CD4-positive, alpha-beta T cell treated with Interleukin-1 beta for 1 hour (primary cell): ENCODE results near the gene LHFPL2.
"Not testable (repeated sequence)": the region's sequence is repeated elsewhere in the genome, so short reads cannot be mapped to it uniquely, and the experiment has no call there.

Experiments used
- DNase-seq, 2 donors: peaks; one replicate each; pipeline ENCODE4 v3.0.0-alpha.2; 2020 to 2022

LHFPL2 gene

DNA sequence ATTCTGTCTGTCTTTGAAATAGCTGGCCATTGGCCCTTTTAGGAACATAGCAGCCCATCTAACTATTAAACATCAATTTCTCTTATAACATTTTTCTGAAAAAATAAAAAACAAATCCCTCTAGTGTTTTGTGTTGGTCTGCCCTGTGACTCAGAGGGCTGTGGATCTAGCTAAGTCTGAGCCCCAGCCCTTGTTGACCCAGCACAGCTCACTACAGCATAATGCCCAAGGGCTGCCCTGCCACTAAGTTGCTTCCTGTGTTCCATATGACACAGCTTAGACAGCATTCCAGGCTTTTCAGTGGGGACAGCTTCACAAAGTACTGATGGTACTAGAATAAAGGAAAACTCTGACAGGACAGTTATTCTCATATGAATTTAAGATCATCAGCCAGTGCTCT lies 152.2 kb downstream of the LHFPL2 start:
- DNase-seq, result no peak

DNA sequence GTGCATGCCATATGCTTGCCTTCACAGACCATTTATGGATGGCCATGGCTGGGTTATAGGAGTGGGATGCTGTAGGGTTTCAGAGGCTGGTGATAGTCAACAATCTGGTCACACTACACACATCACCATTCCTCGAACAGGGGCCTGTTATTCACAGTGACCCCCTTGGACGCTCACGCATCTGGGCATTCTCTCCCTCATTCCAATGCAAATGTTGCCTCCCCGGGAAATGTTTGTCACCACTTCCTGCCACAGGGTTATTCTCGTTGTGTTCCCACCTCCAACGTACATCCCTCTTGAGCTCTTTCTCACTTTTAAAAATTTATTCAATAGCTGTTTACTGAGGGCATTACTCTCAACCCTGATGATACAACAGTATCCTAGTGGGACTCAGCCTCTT lies 152.8 kb downstream of the LHFPL2 start:
- DNase-seq, result no peak

DNA sequence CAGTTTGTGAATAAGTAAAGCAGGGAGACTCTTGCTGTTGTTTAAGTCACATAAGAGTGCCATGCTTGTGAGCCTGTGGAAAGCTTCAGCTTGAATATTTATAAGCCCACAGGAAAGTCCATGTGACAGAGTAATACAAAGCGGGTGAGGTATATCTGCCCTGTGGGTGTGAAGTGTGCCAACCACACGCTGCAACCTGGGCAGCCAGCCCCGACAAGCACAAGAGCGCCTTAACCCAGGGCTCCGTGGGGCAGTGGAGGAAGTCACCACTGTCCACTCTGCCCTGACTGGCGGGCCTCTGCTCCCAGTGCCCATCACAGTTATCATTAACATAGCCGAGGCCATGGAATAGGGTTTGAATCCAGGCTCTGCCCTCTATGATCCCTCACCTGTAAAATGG lies 155.9 kb downstream of the LHFPL2 start:
- DNase-seq, result no peak

DNA sequence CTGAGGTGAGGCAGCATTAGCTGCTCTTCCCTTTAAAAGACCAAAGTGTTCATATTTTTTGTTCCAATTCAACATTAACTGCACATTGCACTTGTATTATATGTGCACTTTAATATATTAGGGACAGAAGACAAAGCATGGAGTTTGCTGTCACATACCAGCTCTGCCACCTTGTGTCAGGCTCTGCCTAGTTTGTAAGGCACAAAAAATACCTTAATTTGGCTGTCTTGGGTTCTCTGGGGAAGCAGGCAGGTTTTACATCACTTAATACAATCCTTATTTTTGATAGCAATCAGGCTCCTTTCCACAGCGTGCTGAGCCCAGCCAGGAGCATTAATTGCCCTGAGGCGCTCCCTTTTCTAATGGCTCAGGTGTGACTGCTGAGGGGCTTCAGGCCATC lies 156.3 kb downstream of the LHFPL2 start:
- no peak for DNase-seq

DNA sequence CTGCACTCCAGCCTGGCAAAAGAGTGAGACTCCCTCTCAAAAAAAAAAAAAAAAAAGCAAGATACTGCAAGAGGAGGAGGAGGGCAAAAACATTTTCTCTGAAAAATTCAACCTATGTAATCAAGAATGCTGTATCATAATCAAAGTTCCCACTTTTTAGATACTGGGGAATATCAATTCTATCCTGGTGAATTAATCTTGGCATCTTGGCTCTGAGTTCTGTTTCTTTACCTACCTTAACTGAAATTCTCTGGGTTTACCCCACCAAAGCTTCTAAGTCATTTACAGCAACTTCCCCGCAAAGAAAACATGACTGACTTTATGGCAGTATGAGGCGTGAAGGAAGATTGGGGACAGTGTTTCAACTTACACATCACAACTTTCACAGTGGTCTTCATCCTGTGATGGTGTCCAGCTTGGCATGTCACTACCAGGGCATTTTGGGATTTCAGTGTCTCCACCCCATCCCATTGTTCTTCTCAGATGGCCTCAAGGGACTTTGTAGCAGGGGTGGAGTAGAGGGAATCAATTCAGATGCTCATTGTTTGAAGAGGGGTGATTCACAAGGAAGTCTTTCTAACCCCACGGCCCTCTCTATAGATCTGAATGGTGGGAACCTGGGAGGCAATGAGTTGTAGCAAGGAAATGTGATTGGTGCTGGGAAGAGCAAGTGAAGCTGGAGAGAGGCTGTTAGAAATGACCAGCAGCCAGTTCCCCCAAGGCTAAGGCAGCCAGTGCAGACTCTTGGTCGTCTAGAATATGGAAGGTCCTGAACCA lies 157.7 kb downstream of the LHFPL2 start:
- no peak for DNase-seq

DNA sequence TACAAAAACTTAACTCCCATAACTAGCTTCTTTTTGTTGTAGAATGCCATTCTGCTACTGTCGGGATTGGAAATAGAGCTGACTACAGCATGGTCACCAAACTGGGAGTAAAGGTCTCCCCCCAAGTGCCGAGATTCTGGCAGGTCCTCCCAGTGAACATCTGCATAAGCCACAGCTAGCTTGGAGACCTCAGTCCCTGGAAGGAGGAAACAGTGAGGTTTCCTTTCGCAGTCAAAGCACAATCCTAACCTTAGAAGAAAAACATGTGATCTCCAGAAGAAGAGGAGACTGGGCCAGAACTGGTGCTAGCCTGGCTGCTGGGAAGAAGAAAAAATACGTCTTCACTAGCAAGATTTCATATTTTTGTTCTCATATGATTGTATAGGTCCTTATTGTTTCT lies 160.7 kb downstream of the LHFPL2 start:
- DNase-seq, result no peak

DNA sequence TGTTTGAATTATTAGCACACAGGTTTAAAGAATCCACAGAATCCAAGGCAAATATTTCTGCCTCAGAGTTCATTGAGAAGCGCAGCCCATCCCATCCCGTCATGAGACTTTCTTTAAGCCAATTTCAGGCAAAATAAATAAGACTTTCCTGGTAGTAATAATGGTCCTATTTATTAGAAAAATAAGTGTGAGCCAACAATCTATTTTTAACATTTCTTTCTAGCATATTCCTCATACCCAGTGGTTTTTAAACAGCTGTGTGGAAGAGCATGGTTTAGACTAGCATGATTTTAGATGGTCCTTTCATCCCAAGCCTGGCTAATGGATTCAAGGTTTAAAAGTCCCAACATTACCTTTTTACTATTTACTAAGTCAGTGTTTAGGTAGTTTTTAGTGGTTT lies 162.4 kb downstream of the LHFPL2 start:
- no peak for DNase-seq

DNA sequence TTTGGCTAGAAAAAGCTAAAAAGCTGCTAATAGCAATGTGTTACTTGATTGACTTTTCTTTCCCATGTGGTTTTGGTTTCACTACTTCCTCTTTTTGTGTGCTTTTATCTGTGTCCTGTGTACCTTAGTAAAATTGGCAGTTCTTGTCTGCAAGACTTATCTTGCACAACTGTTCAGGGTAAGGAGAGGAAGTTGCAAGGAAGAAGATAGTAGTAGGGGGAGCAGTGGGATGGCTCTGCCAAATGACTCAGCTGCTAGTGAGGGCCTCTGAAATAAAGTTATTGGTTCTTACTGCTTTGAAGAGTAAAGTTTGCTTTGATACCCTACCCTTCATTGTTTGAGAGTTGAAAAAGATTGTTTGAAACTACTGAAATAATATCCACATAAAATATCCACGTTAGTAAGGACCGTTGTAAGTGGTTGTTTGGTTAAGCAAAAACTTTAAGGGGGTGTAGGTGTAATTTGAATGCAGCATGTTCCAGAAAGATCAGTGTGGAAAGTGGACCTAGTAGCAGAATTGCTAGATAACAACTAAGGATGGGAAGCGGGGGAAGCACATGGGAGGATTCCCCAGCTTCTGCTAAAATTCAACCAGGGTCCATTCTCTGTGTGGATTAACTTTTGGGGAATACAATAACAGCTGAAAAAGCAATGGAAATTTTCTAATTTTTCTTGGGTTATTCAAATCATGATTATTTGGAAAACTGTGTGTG lies 164.6 kb downstream of the LHFPL2 start:
- DNase-seq, result peak; percentile 7 to 36

DNA sequence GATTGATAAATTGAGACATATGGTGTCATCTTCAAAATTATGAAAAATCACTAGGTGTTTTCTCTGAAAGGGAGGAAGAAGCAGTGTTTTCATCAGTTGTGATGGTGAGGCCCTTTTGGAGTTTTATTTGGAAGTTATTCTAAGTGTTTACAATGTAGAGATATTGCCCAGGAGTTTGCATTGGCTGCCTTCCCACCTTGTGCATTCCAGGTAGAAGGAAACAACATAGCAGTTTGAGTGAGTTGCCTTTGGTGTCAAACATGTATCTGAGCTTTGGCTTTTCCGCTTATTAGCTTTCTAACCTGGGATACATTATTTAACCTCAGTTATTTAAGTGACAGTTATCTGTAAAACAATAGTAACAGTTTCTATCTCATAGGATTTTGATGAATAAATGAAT lies 165.6 kb downstream of the LHFPL2 start:
- no peak for DNase-seq

DNA sequence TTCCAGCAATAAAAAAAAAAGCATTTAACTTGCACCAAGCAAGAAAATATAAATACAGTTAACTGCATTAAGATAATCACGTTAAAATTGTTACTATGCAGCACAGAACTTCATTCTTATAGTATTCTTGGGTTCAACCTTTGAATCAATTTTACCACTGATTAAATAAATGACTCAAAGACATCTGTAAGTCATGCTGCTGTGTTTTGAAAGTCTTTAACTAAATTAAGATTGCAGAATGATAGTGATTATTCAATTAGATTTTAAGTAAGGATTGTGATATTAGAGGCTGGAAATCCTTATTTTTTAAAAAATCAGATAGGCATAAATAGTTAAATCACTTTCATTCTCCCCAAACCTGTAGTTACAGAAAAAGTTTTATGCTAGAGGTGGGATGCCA lies 171.8 kb downstream of the LHFPL2 start:
- DNase-seq, result no peak

DNA sequence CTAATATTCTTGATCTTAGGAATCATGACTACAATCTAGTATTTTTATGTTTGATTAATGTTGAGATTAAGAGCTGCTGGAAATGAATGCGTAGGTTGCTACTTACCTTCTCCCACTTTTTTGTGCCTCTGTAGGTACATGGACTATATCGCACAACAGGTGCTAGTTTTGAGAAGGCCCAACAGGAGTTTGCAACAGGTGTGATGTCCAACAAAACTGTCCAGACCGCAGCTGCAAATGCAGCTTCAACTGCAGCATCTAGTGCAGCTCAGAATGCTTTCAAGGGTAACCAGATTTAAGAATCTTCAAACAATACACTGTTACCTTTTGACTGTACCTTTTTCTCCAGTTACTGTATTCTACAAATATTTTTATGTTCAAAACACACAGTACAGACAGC lies 173.2 kb downstream of the LHFPL2 start:
- no peak for DNase-seq

DNA sequence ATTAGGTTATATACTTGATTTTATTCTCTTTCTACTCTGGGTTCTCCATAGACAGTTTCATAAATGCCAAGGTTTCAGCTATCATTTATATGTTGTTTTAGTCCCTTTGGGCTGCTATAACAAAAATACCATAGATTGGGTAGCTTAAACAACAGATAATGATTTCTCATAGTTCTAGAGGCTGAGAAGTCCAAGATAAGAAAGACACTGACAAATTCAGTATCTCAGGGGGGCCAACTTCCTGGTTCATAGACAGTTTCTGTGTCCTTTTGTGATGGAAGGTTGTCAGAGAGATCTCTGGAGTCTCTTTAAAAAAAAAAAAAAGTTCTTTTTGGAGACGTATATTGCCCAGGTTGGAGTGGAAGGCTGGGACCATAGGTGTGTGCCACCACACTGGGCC lies 174.8 kb downstream of the LHFPL2 start:
- DNase-seq, result no peak

DNA sequence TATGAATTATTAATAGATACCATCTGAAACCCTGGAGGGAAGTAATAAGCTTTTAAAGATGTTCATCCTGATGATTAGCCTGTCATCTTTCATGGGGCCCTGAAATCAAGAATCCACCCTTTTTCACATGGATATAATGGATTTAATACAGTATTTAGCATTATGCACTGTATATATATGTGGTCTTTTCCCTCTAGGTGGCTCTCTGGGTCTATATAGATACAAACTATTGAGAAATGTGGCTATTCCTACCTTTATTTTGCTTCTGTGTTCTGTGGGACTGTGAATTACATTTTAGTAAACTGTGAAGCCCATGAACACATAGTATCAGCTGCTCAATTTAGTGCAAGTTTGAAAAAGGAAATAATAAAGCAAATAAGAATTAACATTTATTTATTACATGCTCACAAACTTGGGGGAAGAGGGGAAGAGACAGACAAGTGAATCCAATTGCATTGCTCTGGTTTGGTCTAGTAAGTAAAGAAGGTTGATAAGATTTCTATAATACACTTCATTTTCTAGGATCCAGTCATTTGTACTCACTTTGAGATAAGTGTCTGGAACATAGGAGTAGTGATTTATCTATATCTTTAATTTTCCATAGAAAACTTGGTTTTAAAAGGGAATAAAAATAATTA lies 176.0 kb downstream of the LHFPL2 start:
- DNase-seq, result no peak

DNA sequence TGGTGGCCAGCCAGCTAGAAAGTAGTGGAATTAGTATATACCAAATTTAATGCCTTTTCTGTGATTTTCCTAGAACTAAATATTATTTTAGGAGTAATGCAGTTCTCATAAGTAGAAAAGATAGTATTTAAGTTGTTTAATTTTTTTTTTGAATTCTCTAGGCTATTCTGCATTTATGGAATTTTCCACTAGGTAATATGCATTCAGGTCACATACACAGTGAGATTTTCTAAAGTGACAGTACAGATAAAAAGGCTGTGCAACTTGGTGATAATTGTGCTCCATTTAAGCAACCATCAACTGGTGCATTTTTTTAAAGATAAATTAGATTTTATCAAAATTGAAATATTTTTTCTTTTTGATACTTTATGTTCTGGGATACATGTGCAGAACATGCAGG lies 176.7 kb downstream of the LHFPL2 start:
- DNase-seq, result no peak

DNA sequence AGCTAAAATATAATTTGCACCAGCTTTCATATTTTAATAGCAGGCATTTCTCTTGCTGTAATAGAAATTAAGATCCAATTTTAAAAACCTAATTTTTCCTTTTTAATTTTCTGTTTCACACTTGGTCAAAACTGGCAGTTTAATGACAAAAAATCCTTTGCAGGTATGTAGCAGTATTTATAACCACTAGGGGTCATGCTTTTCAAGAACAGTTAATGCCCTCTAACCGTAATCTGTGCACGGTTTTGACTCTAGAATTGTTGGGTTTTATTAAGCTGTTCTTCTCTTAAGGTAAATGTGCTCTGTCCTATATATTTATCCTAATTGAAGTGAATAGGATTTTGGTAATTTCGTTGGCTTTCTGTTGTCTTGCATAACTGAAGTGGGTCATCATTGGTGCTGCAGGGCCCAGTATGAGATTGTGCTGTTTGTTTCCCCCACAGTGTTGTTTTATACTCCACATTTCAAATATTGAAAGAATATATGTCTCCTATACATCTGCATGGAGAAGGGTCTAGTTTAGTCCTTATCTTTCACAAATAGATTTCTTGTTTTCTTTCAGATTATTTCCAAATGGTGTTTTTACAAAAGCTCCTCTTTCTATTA lies 180.7 kb downstream of the LHFPL2 start:
- peak in 1 of 2 donors; percentile 4 for DNase-seq

DNA sequence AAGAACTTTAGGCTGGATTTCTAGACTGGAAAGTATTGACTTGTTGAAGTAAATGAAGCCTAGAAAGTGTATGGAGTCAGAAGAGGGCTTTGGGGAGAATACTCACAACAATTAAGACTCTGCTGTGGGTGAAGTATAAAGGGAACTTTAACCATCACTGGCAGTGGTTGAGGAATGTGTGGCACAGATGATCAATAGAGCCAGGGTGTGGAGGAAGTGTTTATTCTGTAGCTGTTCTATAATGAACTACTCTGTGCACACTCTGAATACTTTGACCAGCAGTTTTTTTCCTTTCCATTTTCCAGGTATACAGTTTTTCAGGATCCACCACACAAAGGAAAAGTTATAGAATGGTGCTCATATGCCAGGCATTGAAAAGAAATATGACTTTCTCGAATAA lies 181.4 kb downstream of the LHFPL2 start:
- no peak for DNase-seq

DNA sequence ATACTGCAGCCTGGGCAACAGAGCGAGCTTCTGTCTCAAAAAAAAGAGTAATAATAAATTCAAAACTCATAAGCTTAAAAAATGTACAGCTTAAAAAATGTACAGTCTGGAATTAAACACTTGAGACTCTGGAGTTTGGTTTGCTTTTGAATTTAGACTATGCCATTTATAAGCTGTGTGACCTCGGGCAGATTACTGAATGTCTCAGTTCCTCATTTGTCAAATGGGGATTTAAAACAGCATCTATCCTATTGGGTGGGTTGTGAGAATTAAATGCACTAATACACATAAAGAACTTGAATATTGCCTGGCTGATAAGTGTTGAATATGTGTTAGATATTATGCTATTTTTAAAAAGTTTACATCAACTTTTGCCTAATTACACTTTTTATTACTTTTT lies 189.7 kb downstream of the LHFPL2 start:
- no peak for DNase-seq

DNA sequence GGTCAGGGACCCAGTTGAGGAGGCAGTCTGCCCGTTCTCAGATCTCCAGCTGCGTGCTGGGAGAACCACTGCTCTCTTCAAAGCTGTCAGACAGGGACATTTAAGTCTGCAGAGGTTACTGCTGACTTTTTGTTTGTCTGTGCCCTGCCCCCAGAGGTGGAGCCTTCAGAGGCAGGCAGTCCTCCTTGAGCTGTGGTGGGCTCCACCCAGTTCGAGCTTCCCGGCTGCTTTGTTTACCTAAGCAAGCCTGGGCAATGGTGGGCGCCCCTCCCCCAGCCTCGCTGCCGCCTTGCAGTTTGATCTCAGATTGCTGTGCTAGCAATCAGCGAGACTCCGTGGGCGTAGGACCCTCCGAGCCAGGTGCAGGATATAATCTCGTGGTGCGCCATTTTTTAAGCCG lies 191.1 kb downstream of the LHFPL2 start:
- not testable (repeated sequence) for DNase-seq

DNA sequence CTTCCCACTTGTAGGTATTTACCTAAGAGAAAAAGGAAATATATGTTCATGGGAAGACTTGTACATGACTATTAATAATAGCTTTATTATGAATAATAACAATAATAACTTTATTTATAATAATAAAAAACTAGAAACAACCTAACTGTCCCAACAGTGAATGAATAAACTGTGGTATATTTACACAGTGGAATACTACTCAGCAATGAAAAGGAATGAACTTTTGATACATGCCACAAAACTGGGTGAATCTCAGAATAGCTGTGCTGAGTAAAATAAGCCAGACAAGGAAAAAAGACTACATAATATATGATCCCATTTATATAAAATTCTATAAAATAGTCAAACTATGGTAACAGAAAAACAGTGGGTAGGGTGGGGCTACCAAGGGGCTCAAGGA lies 199.5 kb downstream of the LHFPL2 start:
- no peak for DNase-seq

DNA sequence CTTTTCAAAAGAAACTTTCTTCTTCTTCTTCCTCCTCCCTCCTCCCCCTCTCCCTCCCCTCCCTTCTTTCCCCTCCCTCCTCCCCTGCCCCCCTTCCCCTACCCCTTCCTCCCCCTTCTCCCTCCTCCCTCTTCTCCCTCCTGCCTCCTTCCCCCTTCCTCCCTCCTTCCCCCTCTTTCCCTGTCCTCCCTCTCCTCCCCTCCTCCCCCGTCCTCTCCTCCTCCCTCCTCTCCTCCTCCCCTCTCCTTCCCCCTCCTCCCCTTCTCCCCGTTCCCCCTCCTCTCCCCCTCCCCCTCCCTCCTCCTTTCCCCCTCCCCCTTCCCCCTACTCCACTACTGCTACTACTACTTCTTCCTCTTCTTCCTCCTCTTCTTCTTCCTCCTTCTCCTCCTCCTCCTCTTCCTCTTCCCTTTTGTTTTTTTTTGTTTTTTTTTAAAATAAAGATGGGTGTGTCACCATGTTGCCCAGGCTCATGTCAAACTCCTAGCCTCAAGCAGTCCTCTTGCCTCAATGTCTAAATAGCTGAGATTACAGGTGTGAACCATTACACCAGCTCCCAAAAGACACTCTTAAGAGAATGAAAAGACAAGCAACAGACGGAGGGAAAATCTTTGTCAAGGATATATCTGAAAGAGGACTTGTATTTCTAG lies 200.7 kb downstream of the LHFPL2 start:
- DNase-seq, result no peak
